Smooth muscle cell (in vitro differentiated cells): ENCODE measurements around the gene TRPC6. TPM values are rescaled to one million over a fixed set of nuclear protein-coding genes. Genes with fewer than 3 reads are reported as not detected.

Experiments
- DNase-seq: peaks from one replicate; lab custom pipeline; 2025; ENCODE audit not compliant: unreplicated experiment; lab: John Stamatoyannopoulos, UW
- H2AFZ ChIP-seq: fragments of 200-600 bp; sonication (generic); 2 replicates; pipeline ENCODE4 v1.6.0; 2016; ENCODE audit warnings: antibody characterized with exemption, low read depth, mild to moderate bottlenecking
- H3F3A ChIP-seq: fragments of 200-600 bp; sonication (generic); 2 replicates; pipeline ENCODE4 v1.6.0; 2017; ENCODE audit warnings: antibody characterized with exemption, low read depth
- H3K27ac ChIP-seq: fragments of 200-600 bp; sonication (generic); 2 replicates; pipeline ENCODE4 v1.5.1; 2016; ENCODE audit warnings: low read depth, mild to moderate bottlenecking
- H3K27me3 ChIP-seq: fragments of 200-600 bp; sonication (generic); 2 replicates; pipeline ENCODE4 v1.6.1; 2016; ENCODE audit warnings: low read depth, mild to moderate bottlenecking
- H3K36me3 ChIP-seq: fragments of 200-600 bp; sonication (generic); 2 replicates; pipeline ENCODE4 v1.5.1; 2016; ENCODE audit warnings: low read depth
- H3K4me1 ChIP-seq: fragments of 200-600 bp; sonication (generic); 2 replicates; pipeline ENCODE4 v1.5.1; 2016; ENCODE audit warnings: low read depth
- H3K4me2 ChIP-seq: fragments of 200-600 bp; sonication (generic); 2 replicates; pipeline ENCODE4 v1.6.0; 2016; ENCODE audit warnings: mild to moderate bottlenecking
- H3K4me3 ChIP-seq: fragments of 200-600 bp; sonication (generic); 2 replicates; pipeline ENCODE4 v1.5.1; 2016; ENCODE audit warnings: mild to moderate bottlenecking
- H3K79me2 ChIP-seq: fragments of 200-600 bp; sonication (generic); 2 replicates; pipeline ENCODE4 v1.6.0; 2016; ENCODE audit warnings: low read depth, mild to moderate bottlenecking
- H3K9ac ChIP-seq: fragments of 200-600 bp; sonication (generic); 2 replicates; pipeline ENCODE4 v1.6.0; 2016; ENCODE audit warnings: low read depth
- H3K9me3 ChIP-seq: fragments of 200-600 bp; sonication (generic); replicated peaks from 2 replicates; pipeline ENCODE4 v1.5.1; 2016; ENCODE audit warnings: low read depth
- H4K20me1 ChIP-seq: fragments of 200-600 bp; sonication (generic); 2 replicates; pipeline ENCODE4 v1.6.0; 2016; ENCODE audit warnings: low read depth
- CTCF ChIP-seq: fragments of 200-600 bp; sonication (generic); IDR thresholded peaks from 2 replicates; pipeline ENCODE4 v1.5.1; 2017; ENCODE audit warnings: borderline replicate concordance, mild to moderate bottlenecking, antibody characterized with exemption; ENCODE audit not compliant: insufficient read depth, poor library complexity, severe bottlenecking
- WGBS: methylation state at CpG from one replicate; pipeline ENCODE4 v1.1.7; 2016; ENCODE audit warnings: low lambda C conversion rate; 5-methylcytosine and 5-hydroxymethylcytosine counted together
- polyA plus RNA-seq: library from polyadenylated mRNA; unstranded; fragments of >200 nt; fragmentation: Nextera tagmentation; extraction: Ambion mirVana; gene quantifications from 2 replicates; pipeline ENCODE4 v1.2.1, GENCODE V29; 2016
- total RNA-seq: library from RNA; depleted of rRNA; stranded (reverse); fragments of >200 nt; gene quantifications from 2 replicates; pipeline ENCODE4 v1.2.3, GENCODE V29; 2014

Gene TRPC6
- total and polyA plus RNA-seq, 2 experiments from 2014 or later, result 0.18 TPM; not detected in 1

DNA sequence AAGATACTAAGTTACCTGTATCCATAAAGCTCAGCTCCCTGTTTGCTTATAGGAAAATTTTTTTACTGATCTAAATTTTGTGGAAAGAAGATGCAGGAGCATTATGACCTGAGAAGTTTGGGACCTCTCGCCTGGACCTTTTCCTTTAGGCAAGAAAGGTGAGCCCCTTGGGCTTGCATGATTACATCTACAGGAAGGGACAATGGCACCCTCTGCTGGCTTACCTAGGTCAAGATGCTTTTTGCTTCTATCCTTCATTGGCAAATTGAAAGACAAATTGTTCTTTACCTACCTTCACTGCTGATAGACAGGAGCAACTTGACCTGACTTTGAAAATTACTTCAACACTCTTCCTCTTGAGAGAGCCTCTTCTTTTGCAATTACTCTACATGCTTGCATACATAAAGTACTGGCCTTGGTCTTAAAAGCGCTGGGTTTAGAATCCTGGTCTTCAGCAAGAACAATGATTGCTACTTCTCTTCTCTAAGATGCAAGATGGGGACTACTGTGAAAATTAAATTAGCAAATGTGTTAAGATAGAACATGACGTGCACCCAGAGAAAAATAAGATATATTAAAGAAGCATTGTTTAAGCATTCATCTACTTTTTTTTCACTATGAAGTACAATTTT lies 147.2 kb downstream of the TRPC6 start:
- no peak overlapping the region for H3K9ac ChIP-seq
- no peak overlapping the region for H2AFZ ChIP-seq
- H3K9me3 ChIP-seq, result no peaks in the 10 kb centered on the region
- no peaks in the 10 kb centered on the region for H3F3A ChIP-seq
- no peaks in the 10 kb centered on the region for H4K20me1 ChIP-seq
- no peaks in the 10 kb centered on the region for H3K36me3 ChIP-seq
- 67% methylated on average over 3 of the region's 3 CpGs for WGBS
- H3K4me2 ChIP-seq, result no peak overlapping the region
- H3K4me3 ChIP-seq, result no peak overlapping the region
- no peaks in the 10 kb centered on the region for H3K4me1 ChIP-seq
- H3K27ac ChIP-seq, result no peak overlapping the region
- no peak for DNase-seq
- H3K27me3 ChIP-seq, result no peaks in the 10 kb centered on the region
- H3K79me2 ChIP-seq, result no peaks in the 10 kb centered on the region
- peak; percentile 61 for TF ChIP-seq CTCF

DNA sequence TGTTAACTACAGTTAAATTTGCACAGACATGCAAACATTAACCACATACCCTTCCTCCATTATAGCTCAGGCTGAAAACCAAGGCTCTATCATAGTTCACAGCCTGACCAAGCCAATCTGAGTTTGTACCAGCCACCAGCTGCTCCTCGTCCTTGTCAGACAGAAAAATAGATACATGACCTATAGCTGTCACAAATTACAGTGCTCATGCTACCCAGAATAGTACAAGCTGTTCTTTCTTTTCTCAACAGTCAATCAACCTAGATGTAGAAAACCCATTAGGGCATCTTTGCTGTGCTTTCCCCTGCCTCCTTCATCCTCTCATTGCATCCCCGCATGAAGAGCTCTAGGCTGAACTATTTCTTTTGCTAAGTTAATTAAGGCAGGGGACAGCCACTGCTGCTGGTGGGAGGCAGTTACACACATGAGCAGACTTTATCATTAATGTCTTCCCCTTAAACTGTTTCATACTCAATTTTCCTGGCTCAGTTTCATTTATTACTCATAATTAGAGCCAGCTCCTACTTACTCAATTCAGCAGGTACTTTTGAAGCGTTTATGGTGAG lies 148.3 kb downstream of the TRPC6 start:
- H3K4me2 ChIP-seq, result no peak overlapping the region
- no peaks in the 10 kb centered on the region for H3K79me2 ChIP-seq
- no peak overlapping the region for H2AFZ ChIP-seq
- H3K27ac ChIP-seq, result no peak overlapping the region
- H3F3A ChIP-seq, result no peaks in the 10 kb centered on the region
- H3K27me3 ChIP-seq, result no peaks in the 10 kb centered on the region
- no peaks in the 10 kb centered on the region for H4K20me1 ChIP-seq
- DNase-seq, result no peak
- H3K36me3 ChIP-seq, result no peaks in the 10 kb centered on the region
- no peak overlapping the region for H3K4me3 ChIP-seq
- no peak overlapping the region for H3K9ac ChIP-seq
- WGBS, result 87% methylated on average over 3 of the region's 3 CpGs
- no peaks in the 10 kb centered on the region for H3K9me3 ChIP-seq
- H3K4me1 ChIP-seq, result no peaks in the 10 kb centered on the region
- TF ChIP-seq CTCF, result no peak

DNA sequence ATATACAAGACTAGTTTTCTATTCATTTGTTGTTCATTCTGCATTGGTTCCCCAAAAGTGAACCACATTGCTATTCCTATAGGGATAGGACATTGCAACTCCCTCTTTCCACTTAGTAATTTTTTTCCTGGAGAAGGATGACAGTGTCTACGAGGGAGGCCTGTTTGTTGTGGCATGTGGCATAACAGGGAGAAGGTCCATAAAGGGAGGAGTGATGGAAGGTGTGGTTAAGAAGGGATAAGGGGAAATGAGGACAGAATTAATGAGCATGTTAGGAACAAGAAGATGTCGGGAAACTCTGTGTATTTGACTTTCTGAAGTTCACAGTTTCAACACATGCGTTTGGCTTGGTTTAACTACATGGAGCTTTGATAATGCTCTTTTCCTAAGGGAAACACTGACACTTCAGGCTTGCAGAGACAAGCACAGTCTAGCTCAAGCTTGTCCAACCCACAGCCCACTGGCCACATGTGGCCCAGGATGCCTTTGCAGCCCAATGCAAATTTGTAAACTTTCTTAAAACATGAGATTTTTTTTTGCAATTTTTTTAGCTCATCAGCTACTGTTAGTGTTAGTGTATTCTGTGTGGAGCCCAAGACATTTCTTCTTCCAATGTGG lies 149.7 kb downstream of the TRPC6 start:
- Histone ChIP-seq H3K4me2 (no peak overlapping the region), H2AFZ (no peak overlapping the region), H4K20me1 (no peaks in the 10 kb centered on the region), H3F3A (no peaks in the 10 kb centered on the region), H3K27me3 (no peaks in the 10 kb centered on the region), H3K27ac (no peak overlapping the region), H3K79me2 (no peaks in the 10 kb centered on the region), H3K4me1 (no peaks in the 10 kb centered on the region), H3K4me3 (no peak overlapping the region), H3K9me3 (no peaks in the 10 kb centered on the region), H3K9ac (no peak overlapping the region), H3K36me3 (no peaks in the 10 kb centered on the region)
- 72% methylated on average over 3 of the region's 3 CpGs for WGBS
- no peak for DNase-seq
- TF ChIP-seq CTCF, result no peak

DNA sequence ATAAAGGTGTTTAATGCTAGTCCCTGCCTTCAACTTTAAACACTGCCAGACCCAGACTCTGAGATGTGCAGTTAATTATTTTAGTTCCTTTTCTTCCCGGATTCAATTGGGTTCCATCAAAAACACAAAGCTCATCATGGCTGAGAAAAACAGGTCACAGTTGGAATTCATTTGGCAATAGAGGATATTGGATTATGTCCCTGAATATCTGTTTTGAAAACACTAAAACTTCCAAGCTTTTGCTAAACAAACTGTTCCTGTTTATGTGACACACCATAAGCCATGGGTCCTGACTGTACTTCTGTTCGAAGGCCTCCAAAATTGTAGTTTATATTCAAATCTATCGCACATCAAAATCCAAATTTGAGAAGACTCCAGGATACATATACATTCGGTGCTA lies 150.7 kb downstream of the TRPC6 start:
- DNase-seq, result no peak
- Histone ChIP-seq H3K9ac (no peak overlapping the region), H3K79me2 (no peaks in the 10 kb centered on the region), H4K20me1 (no peaks in the 10 kb centered on the region), H3K27me3 (no peaks in the 10 kb centered on the region), H3K36me3 (no peaks in the 10 kb centered on the region), H3K4me3 (no peak overlapping the region), H3K4me1 (no peaks in the 10 kb centered on the region), H3K27ac (no peak overlapping the region), H3K9me3 (no peaks in the 10 kb centered on the region), H3K4me2 (no peak overlapping the region), H2AFZ (no peak overlapping the region), H3F3A (no peaks in the 10 kb centered on the region)
- WGBS, result 98% methylated on average over 4 of the region's 4 CpGs
- TF ChIP-seq CTCF, result no peak
